Measurements from ENCODE around the gene HRH1.
A peak's percentile ranks its signal among the peaks of the same experiment; 100 is the strongest.
"Not testable (repeated sequence)": the region's sequence is repeated elsewhere in the genome, so short reads cannot be mapped to it uniquely, and the experiment has no call there.

Gene HRH1

GRCh38 chr3:11172096-11172690 lies 17.9 kb downstream of the HRH1 start:
- TF ChIP-seq CTCF (IDR thresholded peaks at IDR 0.05) = no peak
- DNase-seq (ENCODE audit: low spot score) = no peak

GRCh38 chr3:11173828-11174465 lies 19.7 kb downstream of the HRH1 start:
- DNase-seq (ENCODE audit: low spot score) = no peak

More at GRCh38 chr3:11172096-11172690, 17.9 kb downstream of the HRH1 start:
- H3K27ac ChIP-seq = peak overlapping the region; percentile 83 to 90
- peak overlapping the region; percentile 32 for H3K4me3 ChIP-seq

GRCh38 chr3:11178421-11178820 lies 24.1 kb downstream of the HRH1 start:
- DNase-seq (ENCODE audit: low spot score) = no peak
- no peak overlapping the region for H3K27ac ChIP-seq
- TF ChIP-seq CTCF (IDR thresholded peaks at IDR 0.05) = no peak
- no peak overlapping the region for H3K4me3 ChIP-seq

More at GRCh38 chr3:11173828-11174465, 19.7 kb downstream of the HRH1 start:
- Histone ChIP-seq H3K4me3 (no peak overlapping the region), H3K27ac (peak overlapping the region; percentile 46 to 83)
- TF ChIP-seq CTCF (IDR thresholded peaks at IDR 0.05) = no peak

- peak overlapping the region in 1 of 2 donors; percentile 68 for H3K27ac ChIP-seq
- not testable (repeated sequence) for DNase-seq (ENCODE audit: low spot score); H3K4me3 ChIP-seq
These were observed 30.2 kb downstream of the HRH1 start for GRCh38 chr3:11184328-11184969.

GRCh38 chr3:11185144-11185543 lies 30.9 kb downstream of the HRH1 start:
- H3K4me3 ChIP-seq = no peak overlapping the region
- peak overlapping the region; percentile 40 to 83 for H3K27ac ChIP-seq
- no peak for DNase-seq (ENCODE audit: low spot score)
- no peak for TF ChIP-seq CTCF (IDR thresholded peaks at IDR 0.05)

- Histone ChIP-seq H3K4me3 (peak overlapping the region; percentile 44), H3K27ac (peak overlapping the region; percentile 40 to 83)
- no peak for TF ChIP-seq CTCF (IDR thresholded peaks at IDR 0.05)
- peak; percentile 89 for DNase-seq (ENCODE audit: low spot score)
These were observed 31.4 kb downstream of the HRH1 start for GRCh38 chr3:11185564-11186317.

- peak overlapping the region; percentile 44 for H3K4me3 ChIP-seq
- TF ChIP-seq CTCF (IDR thresholded peaks at IDR 0.05) = no peak
- no peak for DNase-seq (ENCODE audit: low spot score)
- peak overlapping the region; percentile 40 to 83 for H3K27ac ChIP-seq
These were observed 32.0 kb downstream of the HRH1 start for GRCh38 chr3:11186318-11186692.
